Retinal pigment epithelial cell (primary cell): ENCODE data around the gene RBCK1.

Experiments used
- DNase-seq: peaks from one replicate; pipeline ENCODE4 v3.0.0-alpha.2; 2010; ENCODE audit warnings: low read depth
- H3K4me3 ChIP-seq: 2 replicates; pipeline ENCODE4 v1.5.1; 2011; ENCODE audit warnings: mild to moderate bottlenecking, low read length, control low read depth, moderate library complexity
- TF ChIP-seq, protein P1 (sequence below): conservative IDR thresholded peaks from 2 replicates; pipeline ENCODE4 v1.5.1; 2011; ENCODE audit warnings: low read depth, low read length, control low read depth, inconsistent platforms

Gene RBCK1

DNA sequence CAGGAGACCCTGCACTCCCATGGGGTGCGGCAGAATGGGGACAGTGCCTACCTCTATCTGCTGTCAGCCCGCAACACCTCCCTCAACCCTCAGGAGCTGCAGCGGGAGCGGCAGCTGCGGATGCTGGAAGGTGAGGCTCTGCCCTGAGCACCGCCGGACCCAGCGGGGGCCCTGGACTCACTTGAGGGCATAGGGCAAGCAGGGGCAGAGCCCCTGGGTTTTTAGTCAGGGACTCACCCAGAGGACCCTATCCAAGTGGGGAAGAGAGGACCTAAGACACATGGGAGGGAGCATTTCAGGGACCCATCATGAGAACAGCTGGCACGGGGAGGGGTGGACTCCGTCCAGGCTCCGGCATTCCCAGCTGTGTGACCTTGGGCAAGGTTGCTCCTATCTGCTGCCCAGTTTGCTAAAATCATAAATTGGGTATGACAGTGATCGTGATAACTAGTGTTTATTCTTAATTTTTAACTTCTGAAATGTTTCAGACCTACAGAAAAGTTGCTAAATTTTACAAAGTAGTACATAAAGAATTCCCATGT, 9.8 kb downstream of the RBCK1 start:
- no peak for DNase-seq
- no peak overlapping the region for H3K4me3 ChIP-seq
- TF ChIP-seq, protein P1, sequence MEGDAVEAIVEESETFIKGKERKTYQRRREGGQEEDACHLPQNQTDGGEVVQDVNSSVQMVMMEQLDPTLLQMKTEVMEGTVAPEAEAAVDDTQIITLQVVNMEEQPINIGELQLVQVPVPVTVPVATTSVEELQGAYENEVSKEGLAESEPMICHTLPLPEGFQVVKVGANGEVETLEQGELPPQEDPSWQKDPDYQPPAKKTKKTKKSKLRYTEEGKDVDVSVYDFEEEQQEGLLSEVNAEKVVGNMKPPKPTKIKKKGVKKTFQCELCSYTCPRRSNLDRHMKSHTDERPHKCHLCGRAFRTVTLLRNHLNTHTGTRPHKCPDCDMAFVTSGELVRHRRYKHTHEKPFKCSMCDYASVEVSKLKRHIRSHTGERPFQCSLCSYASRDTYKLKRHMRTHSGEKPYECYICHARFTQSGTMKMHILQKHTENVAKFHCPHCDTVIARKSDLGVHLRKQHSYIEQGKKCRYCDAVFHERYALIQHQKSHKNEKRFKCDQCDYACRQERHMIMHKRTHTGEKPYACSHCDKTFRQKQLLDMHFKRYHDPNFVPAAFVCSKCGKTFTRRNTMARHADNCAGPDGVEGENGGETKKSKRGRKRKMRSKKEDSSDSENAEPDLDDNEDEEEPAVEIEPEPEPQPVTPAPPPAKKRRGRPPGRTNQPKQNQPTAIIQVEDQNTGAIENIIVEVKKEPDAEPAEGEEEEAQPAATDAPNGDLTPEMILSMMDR = no peak

DNA sequence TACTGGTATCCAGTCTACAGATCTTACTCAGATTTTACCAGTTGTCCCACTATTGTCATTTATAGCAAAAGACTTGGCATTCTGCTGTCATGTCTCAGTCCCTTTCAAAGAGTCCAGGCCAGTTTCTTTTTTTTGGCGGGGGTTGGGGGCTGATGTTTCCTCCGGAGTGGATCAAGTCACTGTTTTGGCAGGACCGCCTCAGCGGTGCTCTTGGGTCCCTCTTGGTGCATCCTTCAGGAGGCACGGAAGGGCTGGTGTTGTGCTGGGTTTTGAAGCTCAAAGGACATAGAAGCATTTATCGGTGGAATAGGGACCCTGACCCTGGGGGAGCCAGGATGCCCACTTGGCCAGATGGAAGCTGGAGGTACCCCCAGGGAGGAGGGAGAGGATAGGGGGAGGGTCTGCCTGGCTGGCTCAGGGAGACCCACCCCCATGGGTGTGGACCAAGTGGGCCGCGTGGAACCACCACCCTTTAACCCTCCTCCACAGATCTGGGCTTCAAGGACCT, 10.8 kb downstream of the RBCK1 start:
- no peak for DNase-seq
- TF ChIP-seq, protein P1 = no peak
- H3K4me3 ChIP-seq = no peak overlapping the region

DNA sequence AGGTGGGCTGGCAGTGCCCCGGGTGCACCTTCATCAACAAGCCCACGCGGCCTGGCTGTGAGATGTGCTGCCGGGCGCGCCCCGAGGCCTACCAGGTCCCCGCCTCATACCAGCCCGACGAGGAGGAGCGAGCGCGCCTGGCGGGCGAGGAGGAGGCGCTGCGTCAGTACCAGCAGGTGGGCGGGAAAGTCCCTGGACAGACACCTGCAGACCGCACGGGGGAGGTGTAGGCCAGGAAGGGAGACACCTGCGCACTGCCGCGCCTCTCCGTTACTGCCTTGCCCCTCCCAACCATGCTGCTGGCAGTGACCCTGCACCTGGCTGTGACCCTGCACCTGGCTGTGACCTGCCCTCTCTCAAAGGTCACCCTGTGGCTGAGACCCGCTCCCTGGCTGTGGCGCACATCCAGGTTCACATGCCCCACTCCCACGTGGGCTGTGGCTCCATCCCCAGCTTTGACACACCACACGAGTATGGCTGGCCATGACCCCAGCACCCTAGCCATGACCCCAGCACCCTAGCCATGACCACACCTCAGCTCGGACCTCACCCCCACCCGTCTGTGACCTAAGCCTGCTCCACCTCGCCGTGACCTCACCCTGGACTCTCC, 11.6 kb downstream of the RBCK1 start:
- no peak for DNase-seq
- H3K4me3 ChIP-seq = no peak overlapping the region
- TF ChIP-seq, protein P1 = no peak

DNA sequence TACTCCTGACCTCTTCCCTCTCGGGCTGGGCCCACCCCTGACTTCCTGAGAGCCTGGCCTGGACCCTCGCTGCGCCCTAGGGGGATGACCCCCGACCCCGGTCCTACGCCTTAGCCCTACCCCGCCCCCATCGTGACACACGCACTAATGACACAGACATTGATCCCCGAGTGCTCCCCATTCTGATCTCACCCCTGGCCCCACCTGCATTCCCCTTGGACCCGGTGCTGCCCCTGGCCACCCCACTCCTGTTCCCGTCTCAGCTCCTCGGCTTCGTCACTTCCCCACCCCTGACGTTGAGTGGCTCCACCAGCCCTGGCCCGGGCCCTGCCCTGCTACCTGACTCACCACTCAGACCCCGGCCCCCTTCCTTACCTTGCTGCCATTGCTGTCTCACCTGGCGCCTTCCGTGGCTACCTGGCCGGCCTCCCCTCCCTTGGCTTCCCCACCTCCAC, 12.1 kb downstream of the RBCK1 start:
- H3K4me3 ChIP-seq = no peak overlapping the region
- no peak for DNase-seq
- TF ChIP-seq, protein P1 = no peak

DNA sequence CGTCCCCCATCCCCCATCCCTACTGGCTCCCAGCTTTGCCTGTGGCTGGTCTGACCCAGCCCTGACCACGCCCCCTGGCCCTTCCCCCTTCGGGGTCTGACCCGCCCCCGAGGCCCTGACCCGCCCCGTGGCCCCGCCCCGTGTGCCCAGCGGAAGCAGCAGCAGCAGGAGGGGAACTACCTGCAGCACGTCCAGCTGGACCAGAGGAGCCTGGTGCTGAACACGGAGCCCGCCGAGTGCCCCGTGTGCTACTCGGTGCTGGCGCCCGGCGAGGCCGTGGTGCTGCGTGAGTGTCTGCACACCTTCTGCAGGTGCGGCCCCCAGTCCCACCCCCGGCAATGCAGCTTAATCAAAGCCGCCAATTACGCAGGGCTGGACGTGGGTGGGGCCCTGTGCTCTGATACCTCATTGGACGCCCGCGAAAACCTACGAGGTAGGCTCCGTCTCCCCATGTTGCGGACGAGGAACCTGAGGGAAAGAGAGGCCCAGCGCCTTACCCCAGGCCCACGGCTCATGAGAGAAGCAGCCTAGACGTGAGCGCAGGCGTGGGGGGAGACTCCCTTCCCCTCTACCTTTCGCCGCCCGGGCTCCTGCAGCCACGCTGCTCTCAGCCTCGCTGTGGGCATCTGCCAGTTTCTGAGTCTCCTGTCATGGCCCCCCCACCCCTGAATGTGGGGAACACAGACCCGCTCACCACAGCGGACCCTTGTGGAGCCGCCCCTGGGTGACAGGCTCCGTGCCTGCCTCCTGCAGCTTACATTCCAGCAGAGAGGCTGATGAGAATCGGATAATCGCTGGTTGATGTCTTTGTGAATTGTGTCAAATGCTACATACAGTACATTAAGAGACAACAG, 12.8 kb downstream of the RBCK1 start:
- TF ChIP-seq, protein P1 = no peak
- DNase-seq = no peak
- no peak overlapping the region for H3K4me3 ChIP-seq

DNA sequence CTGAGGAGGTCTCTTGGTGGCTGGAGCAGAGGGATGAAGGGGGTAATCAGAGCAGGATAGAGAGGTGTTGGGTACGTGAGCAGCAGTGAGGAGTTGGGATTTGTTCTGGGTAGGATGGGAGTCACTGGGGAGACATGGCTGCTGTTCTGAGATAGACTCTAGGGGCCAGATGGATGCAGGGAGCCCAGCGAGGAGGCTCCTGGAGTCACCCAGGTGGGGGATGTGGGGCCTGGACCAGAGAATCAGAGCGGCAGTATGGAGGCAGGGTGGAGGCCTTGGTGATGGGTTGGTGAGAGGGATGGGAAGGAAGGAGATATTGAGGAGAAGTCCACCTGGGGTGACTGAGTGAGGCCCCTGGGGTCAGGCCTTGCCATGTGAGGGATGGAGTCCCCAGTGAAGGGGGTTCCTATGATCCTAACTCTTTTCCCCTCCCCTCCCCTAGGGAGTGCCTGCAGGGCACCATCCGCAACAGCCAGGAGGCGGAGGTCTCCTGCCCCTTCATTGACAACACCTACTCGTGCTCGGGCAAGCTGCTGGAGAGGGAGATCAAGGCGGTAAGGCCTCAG, 13.7 kb downstream of the RBCK1 start:
- no peak for DNase-seq
- no peak overlapping the region for H3K4me3 ChIP-seq
- TF ChIP-seq, protein P1 = no peak
